C4-2B (cell line): ENCODE data around the gene AP1S3.

Source experiments
- H3K27ac ChIP-seq: fragments of 450-650 bp; 2 replicates; pipeline ENCODE4 v1.5.1; 2017
- ZFX ChIP-seq: fragments of 450-650 bp; IDR thresholded peaks from 2 replicates; pipeline ENCODE4 v1.6.1; 2017
- TF ChIP-seq, protein P1 (sequence below): fragments of 450-650 bp; conservative IDR thresholded peaks from 2 replicates; pipeline ENCODE4 v1.5.1; 2017; ENCODE audit warnings: mild to moderate bottlenecking

The AP1S3 gene

DNA sequence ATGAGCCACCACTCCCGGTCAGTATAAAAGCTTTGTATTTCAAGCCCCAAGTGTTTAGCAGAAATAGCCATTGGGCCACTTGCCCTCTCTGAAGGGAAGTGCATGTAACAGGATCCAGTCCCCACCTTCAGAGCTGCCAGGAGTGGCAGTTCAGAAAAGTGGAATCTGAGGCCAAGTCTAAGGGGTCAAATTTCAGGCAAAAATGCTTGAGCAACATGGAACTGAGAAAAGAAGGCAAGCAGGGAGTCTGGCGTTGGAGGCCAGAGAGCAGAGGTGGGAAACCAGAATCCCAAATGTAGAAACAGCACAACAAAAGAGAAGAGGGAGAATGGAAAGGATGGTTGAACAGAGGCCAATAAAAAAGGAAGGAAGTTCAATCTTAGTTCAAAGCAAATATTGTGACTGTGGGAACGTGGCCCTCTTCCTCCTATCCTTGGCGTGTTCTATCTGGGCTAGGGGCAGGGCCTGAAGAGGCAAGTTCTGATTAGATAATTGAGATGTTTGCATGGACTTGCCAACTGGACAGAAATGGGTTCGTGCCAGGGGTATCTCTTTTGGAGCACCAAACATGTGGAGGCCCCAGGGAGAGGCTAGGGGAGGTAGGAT is 102.2 kb downstream of the AP1S3 start:
- H3K27ac ChIP-seq, result no peak overlapping the region
- no peak for TF ChIP-seq ZFX
- TF ChIP-seq, protein P1, sequence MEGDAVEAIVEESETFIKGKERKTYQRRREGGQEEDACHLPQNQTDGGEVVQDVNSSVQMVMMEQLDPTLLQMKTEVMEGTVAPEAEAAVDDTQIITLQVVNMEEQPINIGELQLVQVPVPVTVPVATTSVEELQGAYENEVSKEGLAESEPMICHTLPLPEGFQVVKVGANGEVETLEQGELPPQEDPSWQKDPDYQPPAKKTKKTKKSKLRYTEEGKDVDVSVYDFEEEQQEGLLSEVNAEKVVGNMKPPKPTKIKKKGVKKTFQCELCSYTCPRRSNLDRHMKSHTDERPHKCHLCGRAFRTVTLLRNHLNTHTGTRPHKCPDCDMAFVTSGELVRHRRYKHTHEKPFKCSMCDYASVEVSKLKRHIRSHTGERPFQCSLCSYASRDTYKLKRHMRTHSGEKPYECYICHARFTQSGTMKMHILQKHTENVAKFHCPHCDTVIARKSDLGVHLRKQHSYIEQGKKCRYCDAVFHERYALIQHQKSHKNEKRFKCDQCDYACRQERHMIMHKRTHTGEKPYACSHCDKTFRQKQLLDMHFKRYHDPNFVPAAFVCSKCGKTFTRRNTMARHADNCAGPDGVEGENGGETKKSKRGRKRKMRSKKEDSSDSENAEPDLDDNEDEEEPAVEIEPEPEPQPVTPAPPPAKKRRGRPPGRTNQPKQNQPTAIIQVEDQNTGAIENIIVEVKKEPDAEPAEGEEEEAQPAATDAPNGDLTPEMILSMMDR, result no peak

DNA sequence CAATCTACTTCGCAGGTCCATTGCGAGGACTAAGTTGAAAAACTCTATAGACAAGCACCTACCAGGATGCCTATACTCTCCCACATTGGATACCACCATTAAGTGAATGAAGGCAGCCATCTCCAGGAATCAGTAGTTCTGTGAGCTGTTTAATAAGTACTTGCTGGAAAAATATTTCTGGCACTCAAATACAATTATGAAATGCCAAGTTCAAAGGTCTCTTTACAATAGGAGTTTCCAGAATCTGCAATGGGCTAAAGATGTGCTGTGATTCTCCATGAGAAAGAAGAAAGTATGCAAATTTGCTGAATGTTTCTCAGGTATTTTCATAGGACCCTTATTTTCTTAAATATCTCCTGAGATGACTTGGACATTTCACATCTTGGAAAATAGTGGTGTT is 103.0 kb downstream of the AP1S3 start:
- TF ChIP-seq, protein P1, result no peak
- no peak for TF ChIP-seq ZFX
- H3K27ac ChIP-seq, result no peak overlapping the region

DNA sequence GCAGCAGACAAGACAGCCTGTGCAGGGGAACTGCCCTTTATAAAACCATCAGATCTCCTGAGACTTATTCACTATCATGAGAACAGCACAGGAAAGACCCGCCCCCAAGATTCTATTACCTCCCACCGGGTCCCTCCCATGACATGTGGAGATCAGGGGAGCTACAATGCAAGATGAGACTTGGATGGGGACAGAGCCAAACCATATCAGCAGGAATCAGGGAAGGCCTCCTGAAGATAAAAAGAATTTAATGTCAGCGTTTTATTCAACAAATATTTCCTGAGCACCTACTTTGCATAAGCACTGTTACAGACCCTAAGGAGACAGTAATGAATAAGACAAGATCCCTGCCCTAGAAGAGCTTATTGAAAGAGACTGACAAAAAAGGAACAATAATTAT is 105.0 kb downstream of the AP1S3 start:
- no peak overlapping the region for H3K27ac ChIP-seq
- TF ChIP-seq, protein P1, result no peak
- no peak for TF ChIP-seq ZFX

DNA sequence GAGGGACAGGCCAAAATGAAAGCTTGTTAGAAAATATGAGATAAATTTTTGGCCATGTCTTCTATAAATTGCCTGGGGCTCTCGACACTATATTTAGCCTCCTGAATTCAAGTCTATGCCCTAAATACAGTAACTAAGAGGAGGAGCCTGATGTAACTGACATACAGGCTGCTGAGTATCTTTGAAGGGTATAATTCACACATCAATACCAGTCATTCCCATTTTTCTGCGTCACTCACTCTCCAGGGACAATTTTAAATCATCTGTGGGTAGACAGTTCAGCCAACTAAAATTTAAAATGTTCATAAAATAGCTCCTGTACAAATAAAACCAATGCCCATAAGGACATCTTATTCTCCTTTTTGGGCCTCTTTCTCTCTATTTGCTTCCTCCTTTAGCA is 105.9 kb downstream of the AP1S3 start:
- no peak overlapping the region for H3K27ac ChIP-seq
- no peak for TF ChIP-seq ZFX
- TF ChIP-seq, protein P1, result no peak

DNA sequence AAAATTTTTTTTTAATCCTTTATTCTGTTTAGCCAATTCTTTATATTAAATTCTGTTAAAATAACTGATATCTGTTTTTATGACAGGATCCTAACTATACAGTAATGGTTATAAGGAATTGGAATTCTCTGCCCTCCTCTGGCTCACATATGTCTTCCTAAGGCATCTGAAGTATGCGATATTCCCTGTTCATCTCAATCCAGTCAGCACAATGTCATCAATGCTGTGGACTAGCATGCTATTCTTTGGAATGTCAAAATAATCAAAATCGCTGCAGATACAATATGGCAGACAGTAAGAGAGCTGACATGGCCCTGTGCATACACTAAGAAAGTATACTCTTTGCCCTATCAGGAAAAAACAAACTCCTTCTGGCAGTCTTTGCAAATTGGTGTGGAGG is 107.6 kb downstream of the AP1S3 start:
- TF ChIP-seq ZFX, result no peak
- TF ChIP-seq, protein P1, result no peak
- H3K27ac ChIP-seq, result no peak overlapping the region

DNA sequence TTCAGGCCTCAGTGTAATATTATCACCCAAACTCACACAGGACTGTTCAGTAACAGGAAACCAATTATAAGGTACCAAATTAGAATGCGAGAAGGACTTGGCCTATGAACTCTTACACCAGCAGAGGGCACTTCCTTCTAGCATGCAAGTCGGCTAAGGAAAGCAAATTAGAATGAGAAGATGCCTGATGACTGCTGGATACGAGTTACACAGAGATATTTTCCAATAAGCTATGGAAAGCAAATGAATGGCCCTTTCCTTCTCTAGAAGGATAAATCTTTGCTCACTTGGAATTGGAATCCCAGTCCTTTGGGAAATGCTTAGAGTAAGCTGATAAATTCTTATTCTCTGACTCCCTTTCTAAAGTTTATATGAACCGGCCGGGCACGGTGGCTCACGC is 109.8 kb downstream of the AP1S3 start:
- TF ChIP-seq, protein P1, result peak; percentile 82
- TF ChIP-seq ZFX, result no peak
- H3K27ac ChIP-seq, result no peak overlapping the region

DNA sequence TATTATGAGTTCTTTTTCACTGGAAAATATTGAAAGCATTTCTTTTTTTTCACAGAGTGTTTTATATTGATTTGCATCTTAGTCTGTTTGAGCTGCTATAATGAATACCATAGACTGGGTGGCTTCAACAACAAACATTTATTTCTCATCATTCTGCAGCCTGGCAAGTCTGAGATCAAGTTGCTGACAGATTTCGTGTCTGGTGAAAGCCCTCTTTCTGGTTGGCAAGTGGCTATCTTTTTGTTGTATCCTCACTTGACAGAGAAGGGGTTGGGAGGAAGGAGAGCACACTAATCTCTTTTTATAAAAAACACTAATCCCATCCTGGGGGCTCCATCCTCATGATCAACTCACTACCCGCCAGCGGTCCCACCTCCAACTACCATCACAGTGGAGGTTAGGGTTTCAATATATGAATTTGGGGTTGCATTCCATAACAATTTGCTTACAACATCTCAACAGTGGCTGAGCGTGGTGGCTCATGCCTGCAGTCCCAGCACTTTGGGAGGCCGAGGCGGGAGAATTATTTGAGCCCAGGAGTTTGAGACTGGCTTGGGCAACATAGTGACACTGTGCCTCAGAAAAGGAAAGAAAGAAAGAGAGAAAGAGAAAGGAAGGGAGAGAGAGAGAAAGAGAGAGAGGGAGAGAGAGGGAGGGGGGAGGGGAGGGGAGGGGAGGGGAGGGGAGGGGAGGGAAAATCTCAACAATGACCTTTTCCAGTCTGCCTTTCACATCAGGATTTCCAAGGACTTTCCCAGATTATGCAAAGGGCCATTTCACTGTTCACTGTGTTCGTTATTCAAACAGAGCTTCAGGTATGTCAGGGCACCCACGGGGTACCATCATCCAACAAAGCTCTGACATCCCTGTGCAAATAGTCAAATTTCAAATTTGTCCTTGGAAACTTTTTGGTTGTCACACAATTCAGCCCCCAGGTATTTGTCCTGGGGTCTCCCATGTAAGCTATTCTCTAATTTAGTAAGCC is 111.1 kb downstream of the AP1S3 start:
- H3K27ac ChIP-seq, result no peak overlapping the region
- TF ChIP-seq ZFX, result no peak
- TF ChIP-seq, protein P1, result no peak
